Endometrial microvascular endothelial cells (primary cell): ENCODE results near the gene ZW10. TPM values are rescaled to one million over a fixed set of nuclear protein-coding genes. Genes with fewer than 3 reads are reported as not detected.
"Not testable (repeated sequence)": the region's sequence is repeated elsewhere in the genome, so short reads cannot be mapped to it uniquely, and the experiment has no call there.

Experiments used
- in situ Hi-C: cut with HindIII; loops from 2 replicates; pipeline ENCODE4 v1.10.0; 2017; ENCODE audit warnings: low sequenced_read_pairs, low pct_unique_long_range_greater_than_20kb; ENCODE audit errors: inconsistent ontology term
- total RNA-seq: library from RNA; depleted of rRNA; stranded (reverse); fragments of >200 nt; gene quantifications from one replicate; pipeline ENCODE4 v1.2.3, GENCODE V29; 2015; ENCODE audit errors: inconsistent ontology term

Gene ZW10
- 26.6 TPM for total RNA-seq

- in situ Hi-C loops: no loop called here
Measured at GRCh38 chr11:113773416-113774173, at the start of gene ZW10. ZW10 (minus strand) TSS chr11:113773692; CDS start chr11:113773666, 26 bp downstream.

- in situ Hi-C loops: no loop called here
Measured at GRCh38 chr11:113818426-113818825, 44.9 kb upstream of the ZW10 start.

GRCh38 chr11:113817626-113818025 is 44.1 kb upstream of the ZW10 start:
- in situ Hi-C loops: no loop called here

GRCh38 chr11:113817162-113817561 is 43.7 kb upstream of the ZW10 start:
- in situ Hi-C loops: no loop called here

GRCh38 chr11:113814181-113814580 is 40.7 kb upstream of the ZW10 start:
- in situ Hi-C loops: no loop called here

GRCh38 chr11:113808931-113809330 is 35.4 kb upstream of the ZW10 start:
- in situ Hi-C loops: no loop called here

- in situ Hi-C loops: no loop called here
Measured at GRCh38 chr11:113806406-113806805, 32.9 kb upstream of the ZW10 start.

GRCh38 chr11:113805640-113806039 is 32.1 kb upstream of the ZW10 start:
- in situ Hi-C loops: no loop called here

GRCh38 chr11:113802621-113803020 is 29.1 kb upstream of the ZW10 start:
- in situ Hi-C loops: no loop called here

- in situ Hi-C loops: no loop called here
Measured at GRCh38 chr11:113796663-113797259, 23.3 kb upstream of the ZW10 start.

GRCh38 chr11:113789675-113790320 is 16.3 kb upstream of the ZW10 start:
- in situ Hi-C loops: no loop called here

GRCh38 chr11:113789016-113789415 is 15.5 kb upstream of the ZW10 start:
- in situ Hi-C loops: not testable (repeated sequence)

GRCh38 chr11:113782134-113782533 is 8.6 kb upstream of the ZW10 start:
- in situ Hi-C loops: no loop called here

- in situ Hi-C loops: no loop called here
Measured at GRCh38 chr11:113781682-113782081, 8.2 kb upstream of the ZW10 start.

GRCh38 chr11:113779496-113779895 is 6.0 kb upstream of the ZW10 start, which contains the start of gene CLDN25:
CLDN25 (plus strand) TSS chr11:113779796; CDS start chr11:113779796, 0 bp downstream.
- in situ Hi-C loops: no loop called here

- in situ Hi-C loops: no loop called here
Measured at GRCh38 chr11:113778111-113778910, 4.8 kb upstream of the ZW10 start.

GRCh38 chr11:113774174-113774503 is 647 bp upstream of the ZW10 start:
- in situ Hi-C loops: no loop called here

- in situ Hi-C loops: no loop called here
Measured at GRCh38 chr11:113773092-113773415, 438 bp downstream of the ZW10 start.

- in situ Hi-C loops: no loop called here
Measured at GRCh38 chr11:113771964-113772363, 1.5 kb downstream of the ZW10 start.
